ENCODE results near the gene ATRIP.
A peak's percentile ranks its signal among the peaks of the same experiment; 100 is the strongest.

Gene ATRIP

DNA sequence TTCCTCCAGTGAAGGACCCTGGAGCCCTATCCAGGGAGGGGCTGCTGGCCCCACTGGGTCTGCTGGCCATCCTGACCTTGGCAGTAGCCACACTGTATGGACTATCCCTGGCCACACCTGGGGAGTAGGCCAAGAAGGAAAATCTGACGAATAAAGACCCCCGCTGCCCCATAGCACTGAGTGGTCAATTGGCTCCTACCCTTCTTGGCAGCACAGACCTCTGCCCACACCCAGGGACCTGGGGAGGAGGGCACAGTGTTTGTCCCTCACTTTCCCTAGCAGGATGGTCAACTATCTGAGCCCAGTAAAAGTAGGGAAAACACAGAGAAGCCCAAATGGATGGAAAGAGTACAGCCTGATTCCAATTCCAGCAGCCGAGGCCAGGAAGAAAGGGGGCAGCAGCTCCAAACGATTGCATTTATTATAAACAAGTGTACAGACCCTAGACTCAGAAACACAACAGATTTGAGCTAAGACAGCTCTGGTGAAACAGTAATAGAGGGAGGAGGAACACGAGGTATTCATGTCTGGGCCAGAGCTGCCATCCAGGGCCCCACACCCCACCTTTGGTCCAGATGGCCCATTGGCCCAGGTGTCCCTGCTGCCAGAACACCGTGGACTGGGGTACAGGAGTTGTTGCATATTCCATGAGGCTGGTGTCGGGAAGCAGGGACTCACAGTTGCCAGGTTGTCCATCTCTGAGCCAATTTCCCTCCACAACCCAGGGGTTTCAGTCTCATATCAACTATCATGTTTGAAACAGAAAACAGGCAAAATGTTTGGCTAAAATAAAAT, 21.1 kb downstream of the ATRIP start:
- Histone ChIP-seq H3K9ac (ENCODE audit: low read length) (peak overlapping the region; percentile 94), H2BK120ac (ENCODE audit: low read depth, low read length) (no peak overlapping the region), H3K14ac (ENCODE audit: low read length in 2 of 2) (no peak overlapping the region), H3K79me1 (replicated peaks; ENCODE audit: low read length, poor library complexity, severe bottlenecking) (peaks cover 13% of the 10 kb centered on the region), H4K8ac (ENCODE audit: low read length) (peak overlapping the region; percentile 30), H3K4ac (ENCODE audit: low read depth in 1 of 2, low read length in 2 of 2) (no peak overlapping the region), H2BK5ac (ENCODE audit: low read depth, low read length, poor library complexity, severe bottlenecking) (no peak overlapping the region), H3K27ac (ENCODE audit: low read length, poor library complexity, severe bottlenecking) (no peak overlapping the region), H3K4me2 (ENCODE audit: low read length, poor library complexity, severe bottlenecking) (no peak overlapping the region), H4K91ac (ENCODE audit: low read length) (no peak overlapping the region), H3K23ac (ENCODE audit: low read length in 2 of 2) (no peak overlapping the region), H3K18ac (ENCODE audit: low read depth in 1 of 2, low read length in 2 of 2) (no peak overlapping the region), H2BK12ac (ENCODE audit: low read length in 2 of 2) (no peak overlapping the region), H3K4me1 (ENCODE audit: control insufficient read depth, insufficient read depth, low read depth, low read length) (peaks cover 32% of the 10 kb centered on the region), H2AFZ (ENCODE audit: low read depth, low read length) (no peak overlapping the region), H2BK15ac (ENCODE audit: low read depth, poor library complexity, severe bottlenecking) (no peak overlapping the region), H3K4me3 (ENCODE audit: insufficient read depth in 1 of 2, low read depth in 1 of 2, low read length in 2 of 2) (peak overlapping the region in 1 of 2 experiments; percentile 88), H3K36me3 (ENCODE audit: control insufficient read depth in 1 of 2, insufficient read depth in 2 of 2, low read depth in 1 of 2, low read length in 2 of 2) (peaks cover 56 to 64% of the 10 kb centered on the region in 2 experiments), H2AK5ac (ENCODE audit: low read length, severe bottlenecking) (no peak overlapping the region), H3K9me3 (ENCODE audit: control insufficient read depth, low read length) (no peaks in the 10 kb centered on the region), H3K27me3 (ENCODE audit: control insufficient read depth in 1 of 2, insufficient read depth in 1 of 2, low read length in 2 of 2) (no peaks in the 10 kb centered on the region)
- WGBS: 96% methylated on average over 7 of the region's 7 CpGs
- DNase-seq: no peak

DNA sequence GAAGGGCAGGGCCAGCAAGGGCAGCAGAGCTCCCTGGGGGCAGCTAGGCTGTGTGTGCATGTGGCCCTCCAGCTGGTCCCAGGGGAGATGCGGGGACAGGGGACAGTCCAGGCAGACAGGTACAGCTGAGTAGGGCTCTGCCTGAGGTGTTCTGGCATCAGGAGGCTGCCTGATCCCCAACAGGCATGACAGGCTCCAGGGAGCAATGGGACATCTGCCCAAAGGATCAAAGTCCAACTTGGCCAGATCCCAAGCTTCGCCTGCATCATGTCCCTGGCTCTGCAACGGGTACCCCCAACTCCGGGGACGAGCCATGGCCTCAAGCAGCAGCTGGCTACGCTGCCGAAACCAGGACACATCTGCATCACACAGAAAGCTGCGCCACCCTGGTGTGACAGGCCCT, 21.8 kb downstream of the ATRIP start:
- Histone ChIP-seq H3K9ac (ENCODE audit: low read length) (peak overlapping the region; percentile 94), H3K27me3 (ENCODE audit: control insufficient read depth in 1 of 2, insufficient read depth in 1 of 2, low read length in 2 of 2) (no peaks in the 10 kb centered on the region), H3K79me1 (replicated peaks; ENCODE audit: low read length, poor library complexity, severe bottlenecking) (peaks cover 13% of the 10 kb centered on the region), H3K36me3 (ENCODE audit: control insufficient read depth in 1 of 2, insufficient read depth in 2 of 2, low read depth in 1 of 2, low read length in 2 of 2) (peaks cover 51 to 63% of the 10 kb centered on the region in 2 experiments), H2BK12ac (ENCODE audit: low read length in 2 of 2) (no peak overlapping the region), H2AK5ac (ENCODE audit: low read length, severe bottlenecking) (no peak overlapping the region), H3K9me3 (ENCODE audit: control insufficient read depth, low read length) (no peaks in the 10 kb centered on the region), H4K8ac (ENCODE audit: low read length) (no peak overlapping the region), H3K4me3 (ENCODE audit: insufficient read depth in 1 of 2, low read depth in 1 of 2, low read length in 2 of 2) (peak overlapping the region in 1 of 2 experiments; percentile 88), H2BK15ac (ENCODE audit: low read depth, poor library complexity, severe bottlenecking) (no peak overlapping the region), H3K14ac (ENCODE audit: low read length in 2 of 2) (no peak overlapping the region), H2BK120ac (ENCODE audit: low read depth, low read length) (no peak overlapping the region), H2AFZ (ENCODE audit: low read depth, low read length) (no peak overlapping the region), H3K4me1 (ENCODE audit: control insufficient read depth, insufficient read depth, low read depth, low read length) (peaks cover 35% of the 10 kb centered on the region), H4K91ac (ENCODE audit: low read length) (no peak overlapping the region), H3K27ac (ENCODE audit: low read length, poor library complexity, severe bottlenecking) (no peak overlapping the region), H3K18ac (ENCODE audit: low read depth in 1 of 2, low read length in 2 of 2) (no peak overlapping the region), H3K23ac (ENCODE audit: low read length in 2 of 2) (no peak overlapping the region), H2BK5ac (ENCODE audit: low read depth, low read length, poor library complexity, severe bottlenecking) (no peak overlapping the region), H3K4ac (ENCODE audit: low read depth in 1 of 2, low read length in 2 of 2) (no peak overlapping the region), H3K4me2 (ENCODE audit: low read length, poor library complexity, severe bottlenecking) (no peak overlapping the region)
- 96% methylated on average over 8 of the region's 8 CpGs for WGBS
- DNase-seq: no peak

DNA sequence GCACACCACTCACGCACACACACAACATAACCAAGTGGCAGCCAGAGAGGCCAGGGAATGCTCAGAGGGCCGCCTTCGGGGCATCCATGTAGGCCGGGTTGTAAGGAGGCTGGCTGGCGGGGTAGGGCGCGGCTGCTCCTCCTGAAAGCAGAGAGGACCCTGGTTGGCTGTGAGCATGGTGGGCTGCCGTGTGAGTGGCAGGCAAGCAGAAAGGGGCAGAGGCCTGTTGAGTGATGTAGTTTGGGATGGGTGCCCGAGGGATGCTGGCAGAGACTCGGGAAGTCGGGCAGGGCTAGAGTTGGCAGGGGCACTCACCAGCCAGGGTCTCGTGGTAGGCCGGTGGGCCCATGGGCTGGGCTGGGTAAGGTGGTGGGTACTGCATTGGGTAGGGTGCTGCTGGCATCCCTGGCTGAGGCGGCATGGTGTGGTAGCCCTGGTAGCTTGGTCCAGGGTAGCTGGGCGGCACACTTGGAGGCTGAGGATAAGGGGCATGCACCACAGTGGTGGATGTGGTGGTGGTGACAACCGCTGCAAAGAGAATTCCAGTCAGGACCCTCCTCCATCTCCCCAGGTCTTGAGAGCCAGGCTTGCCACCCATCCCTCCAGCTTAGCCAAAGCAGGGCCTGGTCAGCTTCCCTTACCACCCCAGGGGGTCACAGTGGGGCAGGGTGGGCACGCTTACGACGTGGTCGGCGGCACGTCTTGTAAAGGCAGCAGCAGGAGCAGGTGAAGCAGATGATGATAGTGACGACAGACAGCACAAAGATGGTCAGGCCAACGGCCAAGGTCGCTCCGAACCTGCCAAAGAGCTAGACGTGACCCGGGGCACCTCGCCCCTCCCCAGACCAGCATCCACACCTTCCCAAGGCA, 22.7 kb downstream of the ATRIP start:
- Histone ChIP-seq H3K36me3 (ENCODE audit: control insufficient read depth in 1 of 2, insufficient read depth in 2 of 2, low read depth in 1 of 2, low read length in 2 of 2) (peaks cover 45 to 54% of the 10 kb centered on the region in 2 experiments), H3K23ac (ENCODE audit: low read length in 2 of 2) (no peak overlapping the region)

DNA sequence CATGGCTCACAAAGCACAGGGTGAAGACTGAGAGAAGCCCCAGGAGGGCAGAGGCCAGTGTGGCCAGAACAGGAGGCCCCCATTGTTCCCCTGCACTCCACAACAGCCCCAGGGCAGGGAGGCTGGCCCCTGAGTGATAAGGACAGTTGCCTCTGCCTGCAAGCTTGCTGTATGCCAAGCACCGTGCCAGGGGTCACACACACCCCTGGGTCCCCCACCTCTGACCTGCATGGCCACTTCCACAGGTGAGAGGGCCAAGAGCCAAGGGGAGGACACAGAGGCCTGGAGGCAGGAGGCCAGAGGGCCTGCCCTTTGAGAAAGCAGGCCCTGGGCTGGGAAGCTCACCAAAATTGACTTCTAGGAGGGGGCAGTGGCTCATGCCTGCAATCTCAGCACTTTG, 23.7 kb downstream of the ATRIP start:
- H3K9me3 ChIP-seq (ENCODE audit: control insufficient read depth, low read length): no peaks in the 10 kb centered on the region
- H2BK15ac ChIP-seq (ENCODE audit: low read depth, poor library complexity, severe bottlenecking): no peak overlapping the region
- peak overlapping the region; percentile 59 for H3K9ac ChIP-seq (ENCODE audit: low read length)
- H3K4me3 ChIP-seq (ENCODE audit: insufficient read depth in 1 of 2, low read depth in 1 of 2, low read length in 2 of 2): no peak overlapping the region
- no peak overlapping the region for H3K14ac ChIP-seq (ENCODE audit: low read length in 2 of 2)
- 100% methylated on average over 1 of the region's 1 CpG for WGBS
- no peak for DNase-seq
- H3K36me3 ChIP-seq (ENCODE audit: control insufficient read depth in 1 of 2, insufficient read depth in 2 of 2, low read depth in 1 of 2, low read length in 2 of 2): peaks cover 38 to 51% of the 10 kb centered on the region in 2 experiments
- no peak overlapping the region for H2BK120ac ChIP-seq (ENCODE audit: low read depth, low read length)
- H2BK12ac ChIP-seq (ENCODE audit: low read length in 2 of 2): peak overlapping the region in 1 of 2 experiments; percentile 19
- no peak overlapping the region for H3K4me2 ChIP-seq (ENCODE audit: low read length, poor library complexity, severe bottlenecking)
- no peak overlapping the region for H3K27ac ChIP-seq (ENCODE audit: low read length, poor library complexity, severe bottlenecking)
- no peak overlapping the region for H3K23ac ChIP-seq (ENCODE audit: low read length in 2 of 2)
- H4K8ac ChIP-seq (ENCODE audit: low read length): no peak overlapping the region
- H2AFZ ChIP-seq (ENCODE audit: low read depth, low read length): no peak overlapping the region
- no peak overlapping the region for H4K91ac ChIP-seq (ENCODE audit: low read length)
- H3K79me1 ChIP-seq (replicated peaks; ENCODE audit: low read length, poor library complexity, severe bottlenecking): peaks cover 14% of the 10 kb centered on the region
- H3K4me1 ChIP-seq (ENCODE audit: control insufficient read depth, insufficient read depth, low read depth, low read length): peaks cover 38% of the 10 kb centered on the region
- H2BK5ac ChIP-seq (ENCODE audit: low read depth, low read length, poor library complexity, severe bottlenecking): no peak overlapping the region
- no peak overlapping the region for H3K18ac ChIP-seq (ENCODE audit: low read depth in 1 of 2, low read length in 2 of 2)
- no peaks in the 10 kb centered on the region for H3K27me3 ChIP-seq (ENCODE audit: control insufficient read depth in 1 of 2, insufficient read depth in 1 of 2, low read length in 2 of 2)
- no peak overlapping the region for H3K4ac ChIP-seq (ENCODE audit: low read depth in 1 of 2, low read length in 2 of 2)
- no peak overlapping the region for H2AK5ac ChIP-seq (ENCODE audit: low read length, severe bottlenecking)

More for the DNA sequence above, 22.7 kb downstream of the ATRIP start:
- no peak for DNase-seq
- Histone ChIP-seq H2BK15ac (ENCODE audit: low read depth, poor library complexity, severe bottlenecking) (no peak overlapping the region), H3K4me1 (ENCODE audit: control insufficient read depth, insufficient read depth, low read depth, low read length) (peaks cover 36% of the 10 kb centered on the region), H3K18ac (ENCODE audit: low read depth in 1 of 2, low read length in 2 of 2) (no peak overlapping the region), H2AK5ac (ENCODE audit: low read length, severe bottlenecking) (no peak overlapping the region), H4K8ac (ENCODE audit: low read length) (no peak overlapping the region), H3K4me3 (ENCODE audit: insufficient read depth in 1 of 2, low read depth in 1 of 2, low read length in 2 of 2) (no peak overlapping the region), H3K4me2 (ENCODE audit: low read length, poor library complexity, severe bottlenecking) (no peak overlapping the region), H3K4ac (ENCODE audit: low read depth in 1 of 2, low read length in 2 of 2) (no peak overlapping the region), H2BK12ac (ENCODE audit: low read length in 2 of 2) (no peak overlapping the region), H2BK5ac (ENCODE audit: low read depth, low read length, poor library complexity, severe bottlenecking) (no peak overlapping the region), H3K9me3 (ENCODE audit: control insufficient read depth, low read length) (no peaks in the 10 kb centered on the region), H3K27ac (ENCODE audit: low read length, poor library complexity, severe bottlenecking) (no peak overlapping the region), H3K27me3 (ENCODE audit: control insufficient read depth in 1 of 2, insufficient read depth in 1 of 2, low read length in 2 of 2) (no peaks in the 10 kb centered on the region), H4K91ac (ENCODE audit: low read length) (peak overlapping the region; percentile 12), H3K9ac (ENCODE audit: low read length) (peak overlapping the region; percentile 59), H2BK120ac (ENCODE audit: low read depth, low read length) (no peak overlapping the region), H3K79me1 (replicated peaks; ENCODE audit: low read length, poor library complexity, severe bottlenecking) (peaks cover 13% of the 10 kb centered on the region), H3K14ac (ENCODE audit: low read length in 2 of 2) (no peak overlapping the region), H2AFZ (ENCODE audit: low read depth, low read length) (no peak overlapping the region)
- 97% methylated on average over 25 of the region's 29 CpGs for WGBS
